SKM-1 (cell line): ENCODE measurements around the gene CUL2.
"Not testable (repeated sequence)": the region's sequence is repeated elsewhere in the genome, so short reads cannot be mapped to it uniquely, and the experiment has no call there.

ENCODE experiments used
- DNase-seq: peaks from one replicate; lab custom pipeline; 2025; ENCODE audit not compliant: unreplicated experiment; lab: John Stamatoyannopoulos, UW

The CUL2 gene

GRCh38 chr10:35080261-35080660 is 9.9 kb downstream of the CUL2 start:
- DNase-seq: not testable (repeated sequence)

GRCh38 chr10:35079763-35080162 is 10.4 kb downstream of the CUL2 start:
- DNase-seq: no peak

DNA sequence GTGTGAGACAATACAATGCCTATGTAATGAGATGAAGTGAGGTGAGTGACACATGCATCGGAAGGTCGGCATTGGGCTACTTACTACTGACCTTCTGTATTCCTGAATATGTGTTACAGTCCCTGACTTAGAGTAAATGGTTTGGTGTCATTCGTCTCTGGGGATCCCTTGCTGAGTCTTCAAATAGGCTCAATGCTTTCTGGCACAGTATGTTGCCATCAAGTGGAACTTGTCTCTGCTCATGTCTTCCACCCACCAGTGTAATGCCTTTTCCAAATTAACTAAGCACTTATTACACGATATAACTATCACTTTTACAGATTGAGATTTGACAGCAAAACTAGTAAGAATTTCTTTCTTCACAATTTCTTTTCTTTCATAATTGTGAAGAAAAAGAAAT is 10.9 kb downstream of the CUL2 start:
- no peak for DNase-seq

DNA sequence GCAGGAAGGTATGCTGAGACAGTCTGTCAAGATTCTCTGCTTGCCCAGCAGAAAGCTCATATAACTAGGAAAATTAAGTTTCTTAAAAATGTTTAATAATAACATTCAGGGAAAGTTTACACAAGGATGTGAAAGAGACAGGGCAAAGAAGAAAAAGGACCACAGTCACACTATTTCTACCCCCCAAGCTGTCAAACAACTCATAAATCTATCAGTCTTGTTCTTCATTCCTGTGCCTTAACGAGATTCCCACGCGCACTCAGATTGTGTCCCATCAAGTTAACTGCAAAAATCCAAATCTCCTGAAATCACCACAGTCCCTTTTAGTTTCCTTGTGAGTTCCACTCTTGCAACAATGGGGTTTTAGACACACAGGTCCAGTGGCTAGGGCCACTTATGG is 14.9 kb downstream of the CUL2 start:
- no peak for DNase-seq

DNA sequence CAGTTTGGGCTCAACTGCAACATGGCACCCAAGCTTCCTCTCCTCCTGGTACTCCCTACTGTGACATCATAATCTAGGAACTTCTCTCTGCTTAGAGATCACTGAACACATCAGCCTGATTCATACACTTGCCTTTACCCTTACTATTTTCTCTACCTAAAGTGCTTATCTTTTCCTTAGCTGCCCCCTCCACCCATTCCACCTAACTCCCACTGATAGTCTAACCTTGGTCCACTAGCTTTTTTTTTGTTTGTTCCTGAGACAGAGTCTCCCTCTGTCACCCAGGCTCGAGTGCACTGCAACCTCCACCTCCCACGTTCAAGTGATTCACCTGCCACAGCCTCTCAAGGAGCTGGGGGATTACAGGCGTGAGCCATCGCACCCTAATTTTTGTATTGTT is 15.9 kb downstream of the CUL2 start:
- DNase-seq: no peak

DNA sequence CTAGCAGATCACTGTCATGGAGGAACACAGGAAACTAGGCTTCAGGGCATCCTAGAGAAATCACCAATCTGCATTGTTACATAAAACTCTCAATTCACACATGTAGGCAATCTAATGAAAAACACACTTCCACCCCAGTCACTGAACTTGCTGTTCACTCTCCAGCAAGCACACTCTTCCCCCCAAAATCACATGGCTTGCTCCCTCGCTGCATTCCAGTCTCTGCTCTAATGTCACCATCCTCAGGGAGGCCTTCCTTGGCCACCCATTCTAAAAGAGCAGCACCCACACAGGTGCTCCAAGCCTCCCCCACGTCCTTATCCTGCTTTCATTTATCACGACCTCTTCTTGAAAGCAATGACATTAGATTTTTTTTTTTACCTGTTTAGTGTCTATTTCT is 19.6 kb downstream of the CUL2 start:
- DNase-seq: no peak

GRCh38 chr10:35063837-35064454 is 26.2 kb downstream of the CUL2 start:
- DNase-seq: no peak

GRCh38 chr10:35059481-35059880 is 30.7 kb downstream of the CUL2 start:
- no peak for DNase-seq

- no peak for DNase-seq
Measured at GRCh38 chr10:35058686-35059085, 31.5 kb downstream of the CUL2 start.

- DNase-seq: no peak
Measured at GRCh38 chr10:35058134-35058533, 32.0 kb downstream of the CUL2 start.

DNA sequence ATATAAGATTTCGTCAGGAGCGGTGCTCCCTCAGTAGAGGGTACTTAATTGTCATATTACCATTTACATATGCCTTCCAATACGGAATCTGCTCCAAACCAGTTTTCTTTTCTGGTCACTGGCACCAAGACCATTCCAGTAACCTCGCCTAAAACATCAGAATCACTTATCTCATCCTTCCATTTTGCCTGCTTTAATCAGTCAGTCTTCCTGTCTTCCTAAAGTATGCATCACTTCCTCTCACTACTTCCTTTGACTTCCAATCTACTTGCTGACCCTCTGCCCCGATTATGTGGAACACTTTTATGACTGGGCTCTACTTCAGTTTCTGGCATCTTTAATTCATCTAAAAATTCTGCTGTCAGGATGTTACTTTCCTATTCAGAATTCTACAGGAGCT is 33.5 kb downstream of the CUL2 start:
- no peak for DNase-seq

- no peak for DNase-seq
Measured at GRCh38 chr10:35056133-35056532, 34.0 kb downstream of the CUL2 start.

- no peak for DNase-seq
Measured at GRCh38 chr10:35050568-35050967, 39.6 kb downstream of the CUL2 start.

GRCh38 chr10:35046074-35046473 is 44.1 kb downstream of the CUL2 start:
- no peak for DNase-seq

- not testable (repeated sequence) for DNase-seq
Measured at GRCh38 chr10:35045275-35045674, 44.9 kb downstream of the CUL2 start.

GRCh38 chr10:35043796-35044344 is 46.3 kb downstream of the CUL2 start:
- no peak for DNase-seq

- DNase-seq: no peak
Measured at GRCh38 chr10:35042783-35043182, 47.4 kb downstream of the CUL2 start.

- peak; percentile 2 for DNase-seq
Measured at GRCh38 chr10:35041502-35041879, 48.6 kb downstream of the CUL2 start.

- no peak for DNase-seq
Measured at GRCh38 chr10:35040760-35041501, 49.2 kb downstream of the CUL2 start.

DNA sequence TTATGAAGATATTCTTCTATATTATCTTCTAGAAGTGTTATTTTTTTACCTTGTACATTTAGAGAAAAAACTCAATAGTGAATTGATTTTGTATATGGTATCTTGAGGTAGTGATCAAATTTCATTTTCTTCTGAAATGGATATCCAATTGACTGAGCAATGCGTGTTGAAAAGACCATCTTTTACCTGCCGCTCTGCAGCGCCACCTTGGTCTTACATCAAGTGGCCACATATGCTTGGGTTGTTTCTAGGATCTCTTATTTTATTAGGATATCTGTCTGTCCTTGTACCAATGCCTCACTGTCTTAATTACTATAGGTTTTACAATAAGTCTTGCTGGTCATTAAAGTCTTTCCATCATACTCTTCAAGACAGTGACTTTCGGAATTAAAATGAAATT is 53.0 kb downstream of the CUL2 start:
- DNase-seq: no peak

GRCh38 chr10:35035606-35036005 is 54.5 kb downstream of the CUL2 start:
- no peak for DNase-seq

DNA sequence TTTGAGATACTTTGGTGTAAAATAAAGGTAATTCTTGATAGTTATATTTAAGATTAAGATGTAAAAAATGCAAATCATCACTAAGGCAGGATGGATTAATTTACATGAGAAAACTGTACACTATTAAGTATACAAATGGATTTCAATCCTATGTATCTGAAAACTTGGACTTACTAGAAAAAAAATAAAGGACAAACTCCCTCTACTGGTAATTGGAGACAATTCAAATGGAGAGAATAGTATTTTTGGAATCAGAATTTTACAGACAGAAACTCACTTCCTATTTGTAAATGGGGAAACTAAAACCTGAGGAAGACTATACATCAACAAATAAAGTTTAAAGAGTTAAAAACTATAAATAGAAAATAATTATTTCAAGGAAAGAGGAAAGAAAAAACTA is 62.6 kb downstream of the CUL2 start:
- peak; percentile 0 for DNase-seq

- DNase-seq: no peak
Measured at GRCh38 chr10:35025916-35026315, 64.2 kb downstream of the CUL2 start.
